ENCODE data around the gene YJU2.
A peak's percentile ranks its signal among the peaks of the same experiment; 100 is the strongest.
"Not testable (repeated sequence)": the region's sequence is repeated elsewhere in the genome, so short reads cannot be mapped to it uniquely, and the experiment has no call there.

Gene YJU2

GRCh38 chr19:4228765-4229178 is 18.1 kb upstream of the YJU2 start:
- DNase-seq, result no peak

GRCh38 chr19:4229179-4229931 is 17.5 kb upstream of the YJU2 start, which contains the start of gene EBI3:
Gene EBI3, plus strand, starts transcription at chr19:4229523. Its CDS starts 28 bp downstream, at chr19:4229551.
- DNase-seq, result peak in 14 of 56 donors; percentile 1 to 33 (median 6)

DNA sequence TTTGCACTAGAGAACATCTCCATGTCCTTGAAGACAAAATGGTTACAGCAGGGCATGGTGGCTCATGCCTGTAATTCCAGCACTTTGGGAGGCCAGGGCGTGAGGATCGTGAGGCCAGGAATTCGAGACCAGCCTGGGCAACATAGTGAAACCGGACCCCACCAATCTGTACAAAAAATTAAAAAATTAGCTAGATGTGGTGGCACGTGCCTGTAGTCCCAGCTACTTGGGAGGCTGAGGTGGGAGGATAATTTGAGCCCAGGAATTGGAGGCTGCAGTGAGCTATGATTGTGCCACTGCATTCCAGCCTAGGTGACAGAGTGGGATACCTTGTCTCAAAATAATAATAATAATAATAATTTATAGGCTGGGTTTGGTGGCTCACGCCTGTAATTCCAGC is 16.6 kb upstream of the YJU2 start:
- DNase-seq, result not testable (repeated sequence)

- DNase-seq, result not testable (repeated sequence)
These were observed 15.4 kb upstream of the YJU2 start for GRCh38 chr19:4231521-4231920.

DNA sequence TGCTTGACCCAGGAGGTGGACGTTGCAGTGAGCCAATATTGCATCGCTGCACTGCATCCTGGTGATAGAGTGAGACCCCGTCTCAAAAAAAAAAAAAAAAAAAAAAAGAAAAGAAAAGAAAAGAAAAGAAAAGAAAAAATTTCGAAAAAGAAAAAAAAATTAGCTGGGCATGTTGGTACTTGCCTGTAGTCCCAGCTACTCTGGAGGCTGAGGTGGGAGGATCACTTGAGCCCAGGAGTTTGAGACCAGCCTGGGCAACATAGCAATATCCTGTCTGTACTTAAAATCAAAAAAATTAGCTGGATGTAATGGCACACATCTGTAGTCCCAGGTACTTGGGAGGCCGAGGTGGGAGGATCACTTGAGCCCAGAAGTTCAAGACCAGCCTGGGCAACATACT is 14.7 kb upstream of the YJU2 start:
- not testable (repeated sequence) for DNase-seq

- no peak for DNase-seq
These were observed 14.1 kb upstream of the YJU2 start for GRCh38 chr19:4232614-4233281.

DNA sequence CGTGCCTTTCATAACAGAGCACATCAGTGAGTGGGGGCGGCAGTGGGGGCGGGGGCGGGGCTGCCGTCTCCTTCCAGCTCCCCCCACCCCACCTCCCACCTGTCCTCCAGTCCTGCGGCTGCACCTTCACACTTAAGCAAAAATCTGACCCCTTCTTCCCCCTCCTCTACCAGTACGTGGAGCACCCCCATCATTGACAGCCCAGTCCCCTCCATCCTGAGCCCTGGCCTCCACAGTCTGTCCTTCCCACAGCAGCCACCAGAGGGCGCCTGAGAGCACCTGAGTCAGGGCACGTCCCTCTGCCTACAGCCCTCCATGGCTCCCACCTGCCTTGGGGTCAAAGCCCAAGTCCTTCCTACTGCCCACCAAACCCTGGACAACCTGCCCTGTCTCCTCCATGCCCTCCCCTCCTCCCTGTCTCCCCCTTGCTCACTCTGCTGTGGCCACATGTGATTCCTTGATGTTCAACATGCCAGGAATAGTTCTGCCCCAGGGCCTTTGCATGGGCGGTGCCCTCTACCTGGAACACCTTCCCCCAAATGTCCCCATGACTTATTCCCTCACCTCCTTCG is 13.5 kb upstream of the YJU2 start:
- peak in 20 of 56 donors; percentile 1 to 66 (median 10) for DNase-seq

DNA sequence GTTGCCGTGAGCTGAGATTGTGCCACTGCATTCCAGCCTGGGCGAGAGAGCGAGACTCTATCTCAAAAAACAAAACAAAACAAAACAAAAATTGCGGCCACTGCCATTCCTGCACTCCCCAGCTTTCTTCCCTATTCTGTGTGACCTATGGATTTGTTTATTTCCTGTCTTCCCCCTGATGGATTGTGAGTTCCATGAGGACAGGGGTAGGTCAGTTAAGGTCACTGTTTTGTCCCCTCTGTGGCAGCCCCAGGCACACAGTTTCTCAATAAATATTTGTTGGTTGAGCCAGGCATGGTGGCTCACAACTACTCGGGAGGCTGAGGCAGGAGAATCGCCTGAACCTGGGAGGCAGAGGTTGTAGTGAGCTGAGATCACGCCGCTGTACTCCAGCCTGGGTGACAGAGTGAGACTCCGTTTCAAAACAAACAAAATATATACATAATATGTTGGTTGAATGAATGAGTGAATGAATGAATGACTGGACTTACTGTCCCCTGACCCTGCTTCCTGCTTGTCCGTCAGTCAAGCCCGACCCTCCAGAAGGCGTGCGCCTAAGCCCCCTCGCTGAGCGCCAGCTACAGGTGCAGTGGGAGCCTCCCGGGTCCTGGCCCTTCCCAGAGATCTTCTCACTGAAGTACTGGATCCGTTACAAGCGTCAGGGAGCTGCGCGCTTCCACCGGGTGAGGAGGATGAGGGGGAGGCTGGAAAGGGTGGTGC is 12.6 kb upstream of the YJU2 start:
- DNase-seq, result peak in 11 of 56 donors; percentile 0 to 35 (median 25)

- no peak for DNase-seq
These were observed 12.0 kb upstream of the YJU2 start for GRCh38 chr19:4234862-4235201.

DNA sequence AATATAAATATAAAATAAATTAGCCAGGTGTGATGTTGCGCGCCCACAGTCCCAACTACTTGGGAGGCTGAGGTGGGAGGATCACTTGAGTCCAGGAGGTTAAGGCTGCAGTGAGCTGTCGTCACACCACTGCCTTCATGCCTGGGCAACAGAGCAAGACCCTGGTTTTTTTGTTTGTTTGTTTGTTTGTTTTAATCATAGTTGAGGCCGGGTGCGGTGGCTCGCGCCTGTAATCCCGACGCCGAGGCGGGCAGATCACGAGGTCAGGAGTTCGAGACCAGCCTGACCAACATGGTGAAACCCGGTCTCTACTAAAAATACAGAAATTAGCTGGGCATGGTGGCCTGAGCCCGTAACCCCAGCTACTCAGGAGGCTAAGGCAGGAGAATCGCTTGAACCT is 9.4 kb upstream of the YJU2 start:
- not testable (repeated sequence) for DNase-seq

- no peak for DNase-seq
These were observed 8.0 kb upstream of the YJU2 start for GRCh38 chr19:4238831-4239230.

GRCh38 chr19:4241824-4242430 is 5.0 kb upstream of the YJU2 start:
- no peak for DNase-seq

DNA sequence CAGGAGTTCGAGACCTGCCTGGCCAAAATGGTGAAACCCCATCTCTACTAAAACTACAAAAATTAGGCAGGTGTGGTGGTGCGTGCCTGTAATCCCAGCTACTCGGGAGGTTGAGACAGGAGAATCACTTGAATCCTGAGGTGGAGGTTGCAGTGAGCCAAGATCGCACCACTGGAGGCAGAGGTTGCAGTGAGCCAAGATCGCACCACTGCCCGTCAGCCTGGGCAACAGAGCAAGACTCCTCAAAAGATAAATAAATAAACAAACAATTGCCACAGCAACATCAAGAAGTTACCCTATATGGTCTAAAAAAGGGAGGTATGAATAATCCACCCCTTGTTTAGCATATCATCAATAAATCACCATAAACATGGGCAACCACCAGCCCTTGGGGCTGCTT is 942 bp upstream of the YJU2 start:
- DNase-seq, result not testable (repeated sequence)

DNA sequence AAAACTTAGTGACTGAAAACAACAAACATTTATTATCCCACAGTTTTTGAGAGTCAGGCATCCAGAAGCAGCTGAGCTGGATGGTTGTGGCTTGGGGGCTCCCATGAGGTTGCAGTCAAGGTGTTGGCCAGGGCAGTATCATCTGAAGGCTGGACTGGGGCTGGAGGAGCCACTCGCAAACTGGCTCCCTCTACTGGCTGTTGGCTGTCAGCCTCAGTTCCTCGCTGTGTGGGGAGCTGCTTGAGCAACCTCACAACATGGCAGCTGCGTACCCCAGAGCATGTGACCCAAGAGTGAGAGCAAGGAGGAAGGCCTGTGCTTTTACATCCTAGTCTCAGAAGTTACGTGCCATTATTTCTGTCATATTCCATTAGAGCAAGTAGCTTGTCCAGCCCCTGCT is 9.7 kb downstream of the YJU2 start:
- DNase-seq, result no peak

- DNase-seq, result no peak
These were observed 10.1 kb downstream of the YJU2 start for GRCh38 chr19:4257025-4257424.

DNA sequence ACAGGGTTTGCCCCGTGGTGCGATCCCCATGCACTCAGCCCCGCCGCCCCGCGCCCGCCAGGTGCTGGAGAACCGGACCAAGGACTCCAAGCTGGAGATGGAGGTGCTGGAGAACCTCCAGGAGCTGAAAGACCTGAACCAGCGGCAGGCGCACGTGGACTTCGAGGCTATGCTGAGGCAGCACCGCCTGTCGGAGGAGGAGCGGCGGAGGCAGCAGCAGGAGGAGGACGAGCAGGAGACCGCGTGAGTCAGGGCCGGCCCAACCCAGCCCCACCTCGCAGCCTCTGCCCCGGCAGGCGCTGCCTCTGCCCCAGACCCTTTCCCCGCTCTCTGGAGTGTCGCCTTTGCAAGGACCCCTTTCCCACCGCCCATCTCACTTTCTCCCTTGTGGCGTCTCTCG is 11.3 kb downstream of the YJU2 start:
- DNase-seq, result no peak

- DNase-seq, result no peak
These were observed 13.8 kb downstream of the YJU2 start for GRCh38 chr19:4260613-4261191.

- no peak for DNase-seq
These were observed 17.9 kb downstream of the YJU2 start for GRCh38 chr19:4264812-4265211.

GRCh38 chr19:4266253-4267000 is 19.5 kb downstream of the YJU2 start:
- no peak for DNase-seq
